Right renal cortex interstitium (tissue), 3 donors: ENCODE measurements around the gene SYTL5. TPM values are rescaled to one million over a fixed set of nuclear protein-coding genes. Genes with fewer than 3 reads are reported as not detected.

Source experiments
- DNase-seq, 3 donors: peaks; one replicate each; pipeline ENCODE4 v3.0.0-alpha.2; 2013; ENCODE audit warnings: low read depth in 3 of 3, low spot score in 2 of 3
- polyA plus RNA-seq, 3 donors: library from polyadenylated mRNA; unstranded; fragments of 120-200 nt; gene quantifications; one replicate each; pipeline ENCODE4 v1.2.1, GENCODE V29; 2013; ENCODE audit not compliant: insufficient read length in 3 of 3

Gene SYTL5
- polyA plus RNA-seq, 3 donors = 2.8 to 3.4 (median 2.8) TPM

- DNase-seq = no peak
These were observed 121.6 kb downstream of the SYTL5 start for GRCh38 chrX:38127961-38128360.

- DNase-seq = no peak
These were observed 123.0 kb downstream of the SYTL5 start for GRCh38 chrX:38129366-38129765.

- no peak for DNase-seq
These were observed 132.0 kb downstream of the SYTL5 start for GRCh38 chrX:38138157-38138891.

- DNase-seq = no peak
These were observed 132.5 kb downstream of the SYTL5 start for GRCh38 chrX:38138900-38139299.

GRCh38 chrX:38142610-38143009 lies 136.3 kb downstream of the SYTL5 start:
- no peak for DNase-seq

- no peak for DNase-seq
These were observed 142.7 kb downstream of the SYTL5 start for GRCh38 chrX:38149016-38149415.

GRCh38 chrX:38150993-38151392 lies 144.6 kb downstream of the SYTL5 start:
- no peak for DNase-seq

GRCh38 chrX:38151441-38151840 lies 145.1 kb downstream of the SYTL5 start:
- no peak for DNase-seq

- DNase-seq = no peak
These were observed 148.0 kb downstream of the SYTL5 start for GRCh38 chrX:38154340-38154739.

GRCh38 chrX:38154818-38155217 lies 148.5 kb downstream of the SYTL5 start:
- no peak for DNase-seq

- no peak for DNase-seq
These were observed 150.5 kb downstream of the SYTL5 start for GRCh38 chrX:38156838-38157237.

- DNase-seq = no peak
These were observed 156.8 kb downstream of the SYTL5 start for GRCh38 chrX:38163193-38163592.

- no peak for DNase-seq
These were observed 158.7 kb downstream of the SYTL5 start for GRCh38 chrX:38165023-38165422.

GRCh38 chrX:38166478-38167083 lies 160.2 kb downstream of the SYTL5 start:
- peak in 1 of 3 donors; percentile 8 for DNase-seq

- no peak for DNase-seq
These were observed 164.2 kb downstream of the SYTL5 start for GRCh38 chrX:38170556-38170955.

- no peak for DNase-seq
These were observed 166.2 kb downstream of the SYTL5 start for GRCh38 chrX:38172596-38172995.

GRCh38 chrX:38175139-38175538 lies 168.8 kb downstream of the SYTL5 start:
- peak in 1 of 3 donors; percentile 23 for DNase-seq

- DNase-seq = no peak
These were observed 172.0 kb downstream of the SYTL5 start for GRCh38 chrX:38178396-38178795.
